GM19099 (cell line): ENCODE data around the gene RANBP10.

Experiments used
- POLR2A ChIP-seq: IDR thresholded peaks from 3 replicates; pipeline ENCODE4 v1.6.1; 2011; ENCODE audit warnings: low read depth; ENCODE audit not compliant: insufficient read length; ENCODE audit errors: extremely low read depth

The RANBP10 gene

DNA sequence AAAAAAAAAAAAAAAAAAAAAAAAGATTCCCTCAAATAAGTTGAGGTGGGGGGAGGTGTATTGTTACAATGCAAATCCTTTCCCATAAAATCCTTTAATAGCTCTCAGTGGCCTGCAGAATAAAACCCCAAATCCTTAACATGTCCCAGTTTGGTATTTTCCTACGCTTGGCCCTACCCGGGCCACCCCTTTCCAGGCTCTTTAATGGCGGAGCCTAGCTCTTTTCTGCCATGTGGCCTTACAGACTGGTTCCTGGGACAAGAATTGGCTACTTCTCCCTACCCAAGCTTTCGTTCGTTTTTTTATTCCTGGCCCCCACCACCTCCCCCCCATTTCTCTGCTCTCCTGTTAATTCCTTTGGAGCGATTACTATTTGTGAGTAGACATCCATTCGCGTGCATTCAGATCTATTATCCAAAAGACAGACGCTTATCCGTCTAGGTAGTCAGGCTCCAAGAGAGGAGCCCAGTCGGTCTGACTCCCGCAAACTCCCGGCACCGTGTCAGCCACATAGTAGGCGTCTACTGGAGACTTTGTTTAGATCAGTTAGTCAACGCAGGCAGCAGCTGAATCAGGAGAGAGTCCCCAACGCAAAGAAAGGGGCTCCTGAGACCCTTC, 34.9 kb upstream of the RANBP10 start:
- TF ChIP-seq POLR2A, result no peak

DNA sequence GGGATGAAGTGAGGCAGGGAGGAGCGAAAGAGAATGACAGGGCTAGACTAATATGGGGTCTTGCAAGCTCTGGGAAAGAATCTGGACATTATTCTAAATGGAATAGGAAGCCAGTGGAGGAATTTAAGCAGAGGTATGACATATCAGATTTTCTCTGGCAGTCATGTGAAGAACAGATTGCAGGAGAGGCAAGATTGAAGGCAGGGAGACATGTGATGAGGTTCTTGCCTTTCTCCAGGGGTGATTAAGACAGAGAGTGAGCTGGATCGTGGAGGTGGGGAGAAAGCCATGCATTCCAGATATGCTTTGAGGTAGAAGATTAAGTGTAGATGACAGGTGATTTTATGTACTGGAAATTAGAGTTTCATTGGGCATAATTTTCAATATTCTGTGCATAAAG, 31.5 kb upstream of the RANBP10 start:
- no peak for TF ChIP-seq POLR2A

GRCh38 chr16:67834242-67834614, 27.9 kb upstream of the RANBP10 start:
- no peak for TF ChIP-seq POLR2A

GRCh38 chr16:67833415-67834241, 27.3 kb upstream of the RANBP10 start:
- TF ChIP-seq POLR2A, result peak; percentile 88

DNA sequence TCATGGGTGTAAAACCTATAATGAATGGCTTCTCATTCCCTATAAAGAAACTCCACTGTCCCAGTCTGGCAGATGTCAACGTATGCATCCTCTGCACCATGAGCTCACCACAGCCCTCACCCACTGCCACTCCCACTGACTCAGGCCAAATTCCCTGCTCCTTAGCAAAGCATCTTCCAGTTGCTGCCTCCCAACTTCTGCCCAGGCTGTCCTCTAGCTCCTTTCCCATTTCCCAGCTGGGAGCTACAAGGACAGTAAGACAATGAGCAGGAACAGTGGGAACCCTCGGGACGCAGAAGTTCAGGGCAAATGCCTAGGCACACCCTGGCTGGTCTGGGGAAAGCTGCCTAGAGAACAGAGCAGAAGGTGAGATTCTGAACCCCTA, 26.7 kb upstream of the RANBP10 start:
- no peak for TF ChIP-seq POLR2A

GRCh38 chr16:67828651-67829050, 22.3 kb upstream of the RANBP10 start:
- no peak for TF ChIP-seq POLR2A

- no peak for TF ChIP-seq POLR2A
Measured at GRCh38 chr16:67825906-67826305, 19.5 kb upstream of the RANBP10 start.

DNA sequence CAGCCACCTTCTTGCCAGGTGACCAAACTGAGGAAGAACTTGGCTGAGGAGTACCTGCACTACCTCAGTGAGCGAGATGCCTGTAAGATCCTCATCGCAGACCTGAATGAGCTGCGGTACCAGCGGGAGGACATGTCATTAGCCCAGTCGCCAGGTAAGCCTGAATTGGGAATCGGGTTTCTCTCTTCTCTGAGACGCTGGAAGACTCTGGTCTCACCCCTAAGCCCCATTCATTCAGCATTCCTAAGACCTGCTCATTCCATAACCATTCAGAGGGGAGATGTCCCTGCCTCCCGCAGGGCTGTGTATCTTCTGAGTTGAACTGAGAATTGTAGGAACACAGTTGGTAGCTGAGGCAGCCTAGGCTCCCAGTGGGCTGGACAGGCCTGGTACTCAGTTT, 18.8 kb upstream of the RANBP10 start:
- no peak for TF ChIP-seq POLR2A

- no peak for TF ChIP-seq POLR2A
Measured at GRCh38 chr16:67822511-67822910, 16.2 kb upstream of the RANBP10 start.

- no peak for TF ChIP-seq POLR2A
Measured at GRCh38 chr16:67820608-67821259, 14.4 kb upstream of the RANBP10 start.

DNA sequence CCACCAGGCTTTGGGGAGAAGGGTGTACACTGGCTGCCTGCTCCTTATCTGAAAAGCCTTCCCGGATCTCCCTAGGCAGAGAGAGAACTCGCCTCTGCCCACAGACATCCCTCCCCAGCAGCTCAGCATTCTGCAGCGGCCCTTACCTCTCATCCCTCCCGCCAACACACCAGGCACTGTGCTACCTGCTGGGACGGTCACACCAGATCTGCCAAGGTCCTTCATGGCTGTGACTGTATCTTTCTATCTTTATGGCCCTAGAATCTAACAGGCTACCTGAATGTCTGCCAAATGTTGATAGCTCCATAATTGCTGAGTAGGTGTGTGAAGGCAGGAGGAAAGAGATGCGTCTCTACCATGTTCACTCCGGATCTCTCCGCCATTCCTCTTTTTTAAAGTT, 8.2 kb upstream of the RANBP10 start:
- TF ChIP-seq POLR2A, result no peak

- no peak for TF ChIP-seq POLR2A
Measured at GRCh38 chr16:67811899-67812298, 5.5 kb upstream of the RANBP10 start.

GRCh38 chr16:67807148-67807682, 855 bp upstream of the RANBP10 start:
- no peak for TF ChIP-seq POLR2A

DNA sequence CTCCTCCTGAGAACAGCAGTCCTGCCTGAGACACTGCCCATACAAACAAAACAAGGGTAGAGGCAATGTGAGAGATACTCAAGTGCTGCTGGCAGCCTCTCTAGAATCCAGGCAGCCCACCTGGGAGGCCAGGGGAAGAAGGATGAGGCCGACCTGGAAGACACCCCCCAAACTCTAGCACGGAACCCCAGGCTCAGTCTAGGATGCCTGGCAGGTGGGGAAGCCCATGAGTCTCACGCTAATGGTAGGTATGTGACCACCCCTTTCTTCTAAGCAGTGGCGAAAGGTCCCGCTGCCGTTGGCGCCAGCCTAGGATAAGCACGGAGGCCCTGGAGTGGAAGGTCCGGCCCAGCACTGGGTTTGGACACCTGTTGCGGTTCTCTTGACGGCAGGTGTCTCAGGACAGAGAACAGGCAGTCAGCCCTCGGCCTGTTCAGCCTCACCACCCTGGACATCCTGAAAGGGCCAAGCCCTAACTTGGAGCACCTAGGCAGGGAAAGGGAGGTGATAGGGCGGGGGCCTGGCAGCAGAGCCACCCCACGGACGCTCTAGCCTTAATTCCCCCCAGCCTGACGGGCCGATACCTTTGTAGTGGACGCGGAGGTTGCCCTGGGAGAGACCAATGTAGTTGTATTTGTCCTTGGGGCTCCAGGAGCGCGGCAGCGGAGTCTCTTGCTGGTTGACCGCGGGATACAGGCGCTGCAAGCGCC, 487 bp downstream of the RANBP10 start:
- no peak for TF ChIP-seq POLR2A
